GM12875 (cell line): ENCODE measurements around the gene PLCH2.

ENCODE experiments used
- H3K4me3 ChIP-seq: one replicate; pipeline ENCODE4 v1.5.1; 2011; ENCODE audit warnings: low read depth, low read length, control low read depth
- CTCF ChIP-seq: IDR thresholded peaks from 2 replicates; pipeline ENCODE4 v1.5.1; 2011; ENCODE audit warnings: low read depth, mild to moderate bottlenecking, control low read depth, inconsistent platforms, low read length, moderate library complexity, borderline replicate concordance; ENCODE audit not compliant: insufficient read depth

Gene PLCH2, protein sequence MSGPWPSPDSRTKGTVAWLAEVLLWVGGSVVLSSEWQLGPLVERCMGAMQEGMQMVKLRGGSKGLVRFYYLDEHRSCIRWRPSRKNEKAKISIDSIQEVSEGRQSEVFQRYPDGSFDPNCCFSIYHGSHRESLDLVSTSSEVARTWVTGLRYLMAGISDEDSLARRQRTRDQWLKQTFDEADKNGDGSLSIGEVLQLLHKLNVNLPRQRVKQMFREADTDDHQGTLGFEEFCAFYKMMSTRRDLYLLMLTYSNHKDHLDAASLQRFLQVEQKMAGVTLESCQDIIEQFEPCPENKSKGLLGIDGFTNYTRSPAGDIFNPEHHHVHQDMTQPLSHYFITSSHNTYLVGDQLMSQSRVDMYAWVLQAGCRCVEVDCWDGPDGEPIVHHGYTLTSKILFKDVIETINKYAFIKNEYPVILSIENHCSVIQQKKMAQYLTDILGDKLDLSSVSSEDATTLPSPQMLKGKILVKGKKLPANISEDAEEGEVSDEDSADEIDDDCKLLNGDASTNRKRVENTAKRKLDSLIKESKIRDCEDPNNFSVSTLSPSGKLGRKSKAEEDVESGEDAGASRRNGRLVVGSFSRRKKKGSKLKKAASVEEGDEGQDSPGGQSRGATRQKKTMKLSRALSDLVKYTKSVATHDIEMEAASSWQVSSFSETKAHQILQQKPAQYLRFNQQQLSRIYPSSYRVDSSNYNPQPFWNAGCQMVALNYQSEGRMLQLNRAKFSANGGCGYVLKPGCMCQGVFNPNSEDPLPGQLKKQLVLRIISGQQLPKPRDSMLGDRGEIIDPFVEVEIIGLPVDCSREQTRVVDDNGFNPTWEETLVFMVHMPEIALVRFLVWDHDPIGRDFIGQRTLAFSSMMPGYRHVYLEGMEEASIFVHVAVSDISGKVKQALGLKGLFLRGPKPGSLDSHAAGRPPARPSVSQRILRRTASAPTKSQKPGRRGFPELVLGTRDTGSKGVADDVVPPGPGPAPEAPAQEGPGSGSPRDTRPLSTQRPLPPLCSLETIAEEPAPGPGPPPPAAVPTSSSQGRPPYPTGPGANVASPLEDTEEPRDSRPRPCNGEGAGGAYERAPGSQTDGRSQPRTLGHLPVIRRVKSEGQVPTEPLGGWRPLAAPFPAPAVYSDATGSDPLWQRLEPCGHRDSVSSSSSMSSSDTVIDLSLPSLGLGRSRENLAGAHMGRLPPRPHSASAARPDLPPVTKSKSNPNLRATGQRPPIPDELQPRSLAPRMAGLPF (N-terminal part only)

GRCh38 chr1:2476061-2476999, at the start of gene PLCH2:
Gene PLCH2, plus strand, starts transcription at chr1:2476289. Its CDS starts 300 bp downstream, at chr1:2476589.
- TF ChIP-seq CTCF: no peak
- H3K4me3 ChIP-seq: no peak within 1 kb of the TSS

- no peak for TF ChIP-seq CTCF
- H3K4me3 ChIP-seq: no peak overlapping the region
Measured at GRCh38 chr1:2426540-2426939, 49.5 kb upstream of the PLCH2 start.

- H3K4me3 ChIP-seq: no peak overlapping the region
- no peak for TF ChIP-seq CTCF
Measured at GRCh38 chr1:2427051-2427450, 49.0 kb upstream of the PLCH2 start.

DNA sequence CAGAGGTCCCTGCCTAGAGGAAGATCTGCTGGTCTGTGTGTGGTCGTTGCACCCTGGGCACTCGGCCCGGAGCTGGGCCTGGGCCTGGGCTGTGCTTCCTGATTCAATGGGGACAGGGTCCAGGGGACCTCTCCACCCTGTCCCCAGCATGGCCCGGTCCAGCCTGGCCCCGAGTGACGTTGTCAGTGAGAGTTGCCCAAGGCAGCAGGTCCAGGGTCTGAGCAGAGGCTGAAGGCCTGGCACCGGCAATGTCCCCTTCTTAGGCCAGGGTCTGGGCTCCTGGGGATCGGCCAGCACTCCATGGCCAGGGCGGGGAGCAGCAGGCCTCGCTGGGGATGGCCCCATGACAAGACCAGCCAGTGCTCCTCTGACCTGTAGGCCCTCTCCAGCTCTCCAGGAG, 48.1 kb upstream of the PLCH2 start:
- no peak overlapping the region for H3K4me3 ChIP-seq
- no peak for TF ChIP-seq CTCF

- no peak overlapping the region for H3K4me3 ChIP-seq
- no peak for TF ChIP-seq CTCF
Measured at GRCh38 chr1:2428490-2428889, 47.6 kb upstream of the PLCH2 start.

DNA sequence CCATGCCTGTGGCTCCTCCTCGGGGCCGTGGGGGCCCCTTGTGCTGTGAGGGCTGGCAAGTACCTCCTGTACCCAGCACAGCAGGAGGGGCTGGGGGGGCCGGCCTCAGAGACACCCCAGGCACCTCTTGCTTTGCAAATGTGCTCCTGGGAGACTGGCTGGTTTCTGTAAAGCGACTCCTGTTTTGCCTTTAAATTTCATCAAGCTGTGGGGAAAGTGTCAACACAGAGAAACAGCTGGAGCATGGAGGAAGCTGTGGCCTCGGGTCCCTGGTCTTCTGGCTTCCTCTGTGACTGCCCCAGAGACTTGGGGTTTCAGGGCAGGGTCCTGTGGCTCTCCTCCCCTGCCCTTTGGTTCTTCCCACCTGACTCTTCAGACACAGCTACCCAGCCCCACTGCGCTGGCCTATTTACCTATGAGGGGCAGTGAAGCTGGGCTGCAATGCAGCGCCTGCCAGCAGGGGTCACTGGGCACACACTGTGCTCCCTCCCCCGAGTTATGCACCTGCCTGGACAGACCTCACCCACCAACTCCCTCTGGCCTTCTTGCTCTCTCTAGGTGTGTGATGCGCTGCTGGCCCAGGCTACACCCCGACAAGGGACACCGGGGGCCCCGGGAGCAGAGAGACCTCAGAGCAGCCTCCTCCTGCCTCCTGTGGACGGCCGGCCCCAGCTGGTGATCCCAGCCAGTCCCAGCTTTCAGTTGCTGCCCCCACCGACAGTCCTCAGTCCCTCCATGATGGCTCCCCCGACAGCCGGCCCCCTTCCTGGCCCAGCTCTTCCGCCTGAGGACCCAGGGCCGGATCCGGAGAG, 46.1 kb upstream of the PLCH2 start:
- peak; percentile 80 for TF ChIP-seq CTCF
- H3K4me3 ChIP-seq: no peak overlapping the region
